ENCODE measurements around the gene WDR47.

Gene WDR47

DNA sequence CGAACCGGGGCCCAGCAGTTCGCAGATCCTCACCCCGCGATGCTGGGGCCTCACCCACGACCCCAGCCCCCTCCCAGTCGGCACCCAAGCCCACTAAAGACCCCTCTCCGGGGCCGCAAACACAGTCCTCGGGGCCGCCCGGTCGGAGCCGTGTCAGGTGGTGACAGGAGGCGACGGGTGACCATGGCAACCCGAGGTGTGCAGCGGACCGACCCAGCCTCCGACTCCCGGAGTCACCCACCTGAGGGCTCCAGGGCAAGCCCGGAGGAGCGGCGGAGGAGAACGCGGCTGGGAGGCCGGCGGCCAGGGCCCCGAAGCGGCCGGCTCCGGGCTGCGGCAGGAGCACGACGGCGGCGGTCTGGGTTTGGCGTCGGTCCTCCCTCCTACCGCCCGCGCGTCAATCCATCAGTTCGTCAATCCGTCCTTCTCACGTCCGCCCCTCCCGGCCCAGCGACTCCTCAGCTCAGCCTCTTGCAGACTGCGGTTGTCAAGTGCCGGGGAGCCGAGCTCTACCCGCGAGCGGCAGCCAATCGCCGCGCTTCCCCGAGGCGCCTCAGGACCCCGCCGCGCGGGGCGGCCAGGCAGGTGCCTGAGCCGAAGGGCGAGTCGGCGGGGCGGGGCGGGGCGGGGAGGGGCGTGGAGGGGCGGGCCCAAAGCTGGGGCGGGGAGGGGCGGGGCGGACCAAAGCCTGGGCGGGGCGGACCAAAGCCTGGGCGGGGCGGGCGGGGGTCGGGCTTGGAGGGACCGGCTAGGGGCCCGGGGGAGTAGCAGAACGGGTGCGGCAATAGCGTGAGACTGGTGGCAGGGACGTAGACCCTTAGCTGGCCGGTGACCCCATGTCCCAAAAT lies at the start of gene WDR47:
TSS of gene WDR47 (minus strand) at position 482 of the 848 bp plus-strand sequence. CDS start 18,590 bp downstream, outside the sequence.
- ATAC-seq (peak; percentile 100), DNase-seq (peak; percentile 95)

DNA sequence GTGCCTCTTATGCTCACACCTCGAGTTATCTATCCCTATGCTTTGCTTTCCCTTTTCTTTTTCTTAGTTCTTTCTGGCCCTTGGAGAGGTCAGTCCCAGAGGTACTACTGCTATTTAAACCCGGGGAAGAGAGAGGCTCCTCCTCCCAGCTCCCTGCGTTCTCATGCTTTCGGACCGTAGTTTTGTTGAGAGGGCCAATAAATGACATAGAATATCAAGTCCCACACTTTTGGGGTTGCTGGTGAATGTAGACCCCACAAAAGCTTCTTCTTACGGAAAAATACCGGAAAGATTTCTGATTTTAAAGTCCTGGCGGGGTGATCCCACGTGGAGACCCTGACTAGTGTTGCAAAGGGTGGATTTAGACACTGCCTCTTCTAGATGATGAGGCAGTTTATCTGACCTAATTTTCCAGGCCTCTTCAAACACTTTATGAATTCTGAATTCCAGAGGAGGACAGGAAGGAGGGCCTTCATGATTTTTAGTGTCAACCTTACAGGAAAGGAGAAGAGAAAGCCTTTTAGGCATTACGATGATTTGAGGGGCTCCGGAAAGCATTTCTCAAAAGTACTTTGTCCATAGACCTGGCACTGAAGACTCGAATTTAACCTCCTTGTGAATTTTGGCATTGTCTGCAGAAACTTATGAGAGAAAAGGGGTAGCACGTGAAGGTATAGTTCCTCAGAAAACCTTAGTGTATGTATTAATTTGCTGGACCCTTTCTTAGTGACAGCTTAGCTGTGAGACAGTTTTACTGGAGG lies 49.4 kb upstream of the WDR47 start:
- ATAC-seq, result peak; percentile 70
- DNase-seq, result no peak

DNA sequence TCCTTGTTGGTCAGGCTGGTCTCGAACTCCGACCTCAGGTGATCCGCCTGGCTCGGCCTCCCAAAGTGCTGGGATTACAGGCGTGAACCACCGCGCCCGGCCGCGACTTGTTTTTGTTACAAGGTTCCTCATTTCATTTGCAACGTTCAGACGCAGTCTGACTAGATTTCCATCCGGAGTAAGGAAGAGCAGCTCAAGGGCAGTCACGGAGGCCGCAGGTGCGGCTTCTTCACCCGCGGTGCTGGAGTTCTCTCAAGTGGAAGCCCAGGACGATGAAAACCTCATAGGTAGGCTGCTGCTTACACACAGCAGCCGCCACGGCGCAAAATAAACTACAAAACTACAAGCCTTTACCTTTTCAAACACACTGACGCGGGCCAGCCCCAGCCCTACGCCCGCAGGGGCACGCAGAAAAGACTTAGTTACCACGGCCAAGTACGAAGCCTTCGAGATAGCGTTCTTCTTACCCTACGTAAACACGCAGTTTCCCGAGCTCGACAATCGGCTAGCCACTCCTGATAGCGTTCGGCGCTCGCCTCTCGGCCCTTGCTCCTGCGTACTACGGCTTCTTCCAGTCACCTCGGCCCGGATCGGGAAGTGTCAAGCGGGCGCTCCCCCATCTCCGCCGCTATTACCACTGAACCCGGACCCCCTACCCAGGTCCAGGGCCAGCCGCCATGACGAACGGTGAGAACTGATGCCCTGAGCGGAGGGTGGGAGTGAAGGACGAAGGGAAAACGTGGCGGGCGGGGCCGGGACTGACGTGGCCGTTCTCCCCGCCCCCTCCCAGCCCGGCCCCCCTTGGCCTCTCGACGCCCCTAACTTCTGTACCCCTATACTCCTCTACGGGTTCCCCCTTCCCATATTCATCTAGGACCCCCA lies 48.5 kb upstream of the WDR47 start, which contains the start of gene TMEM167B:
TSS of gene TMEM167B (plus strand) at position 569 of the 882 bp plus-strand sequence. CDS start at position 678, 109 bp downstream.
- peak; percentile 94 for ATAC-seq
- peak; percentile 87 for DNase-seq

DNA sequence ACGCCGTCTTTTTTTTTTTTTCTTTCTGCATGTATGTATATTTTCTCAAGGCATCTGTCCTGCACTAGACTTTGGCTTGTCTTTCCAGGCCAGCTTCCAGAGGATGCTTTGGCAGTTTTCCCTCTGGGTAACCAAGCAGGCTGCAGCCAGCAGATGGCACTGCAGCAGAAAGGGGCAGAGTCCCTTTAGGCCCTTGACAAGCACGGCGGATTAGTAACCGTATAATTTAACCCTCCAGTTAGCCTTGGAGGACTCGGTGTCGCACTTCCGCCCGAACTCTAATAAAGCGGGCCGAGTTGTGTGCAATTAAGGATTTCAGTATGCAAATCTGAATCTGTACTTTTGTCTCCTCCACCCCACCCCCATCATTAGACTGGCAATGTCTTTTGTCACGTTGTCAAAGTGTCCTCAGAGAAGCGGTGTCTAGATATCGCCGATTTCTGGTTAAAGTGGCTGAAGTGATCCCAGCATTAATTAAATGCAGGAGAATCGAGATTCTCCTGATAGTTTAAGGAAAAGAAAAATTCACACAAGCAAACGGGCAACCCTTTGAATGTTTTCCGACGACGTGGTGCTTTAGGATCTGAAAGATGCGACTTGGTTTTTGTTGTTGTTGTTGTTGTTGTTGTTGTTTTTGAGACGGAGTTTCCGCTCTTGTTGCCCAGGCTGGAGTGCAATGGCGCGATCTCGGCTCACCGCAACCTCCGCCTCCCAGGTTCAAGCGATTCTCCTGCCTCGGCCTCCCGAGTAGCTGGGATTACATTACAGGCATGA lies 47.5 kb upstream of the WDR47 start:
- DNase-seq (peak; percentile 64), ATAC-seq (no peak)

DNA sequence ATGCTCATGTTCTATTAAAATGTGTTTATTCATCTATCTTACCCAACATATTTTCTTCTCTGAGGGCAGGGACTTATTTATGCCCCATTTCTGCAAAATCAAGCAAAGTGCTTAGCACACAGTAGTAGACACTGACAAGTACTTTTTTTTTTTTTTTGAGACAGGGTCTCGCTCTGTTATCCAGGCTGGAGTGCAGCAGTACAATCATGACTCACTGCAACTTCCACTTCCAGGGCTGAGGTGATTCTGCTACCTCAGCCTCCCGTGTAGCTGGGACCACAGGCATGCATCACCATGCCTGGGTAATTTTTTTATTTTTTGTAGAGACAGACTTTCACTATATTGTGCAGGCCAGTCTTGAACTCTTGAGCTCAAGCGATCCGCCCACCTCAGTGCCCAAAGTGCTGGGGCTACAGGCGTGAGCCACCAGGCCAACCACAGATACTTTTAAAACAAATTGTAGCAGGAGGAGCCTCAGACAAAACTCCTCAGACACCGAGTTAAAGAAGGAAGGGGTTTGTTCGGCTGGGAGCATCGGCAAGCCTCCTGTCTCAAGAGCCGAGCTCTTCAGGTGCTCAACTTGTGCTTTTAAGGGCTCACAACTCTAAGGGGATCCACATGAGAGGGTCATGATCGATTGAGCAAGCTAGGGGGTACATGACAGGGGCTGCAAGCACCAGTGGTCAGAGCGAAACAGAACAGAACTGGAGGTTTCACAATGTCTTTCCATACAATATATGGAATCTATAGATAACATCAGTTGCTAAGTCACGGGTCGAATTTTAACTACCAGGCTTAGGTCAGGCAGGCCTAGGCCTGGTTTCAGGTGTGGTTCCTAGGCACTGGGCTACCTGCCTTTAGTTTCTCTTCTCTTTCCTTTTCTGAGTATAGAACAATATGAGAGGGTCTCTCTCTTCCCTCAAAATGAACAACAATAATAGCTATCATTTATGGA lies 42.9 kb upstream of the WDR47 start:
- ATAC-seq (no peak), DNase-seq (no peak)

DNA sequence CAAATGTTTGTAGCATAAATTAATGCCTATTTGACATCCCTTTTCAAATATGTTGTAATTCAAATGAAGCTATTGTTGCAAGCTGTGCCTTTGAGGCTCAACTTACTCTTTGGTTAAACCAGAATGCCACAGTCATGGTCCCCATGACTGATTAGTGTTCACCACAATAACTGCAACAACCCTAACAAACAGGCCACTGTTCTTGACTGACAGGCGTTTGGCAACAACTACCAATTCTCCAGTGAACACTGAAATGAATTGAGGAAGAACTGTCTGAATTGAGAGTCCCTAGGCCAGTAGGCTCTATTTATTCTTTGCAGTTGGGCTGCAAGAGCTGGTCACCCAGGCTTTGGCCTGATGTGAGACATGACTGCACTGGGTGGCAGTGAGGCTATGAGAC lies 42.0 kb upstream of the WDR47 start:
- ATAC-seq (no peak), DNase-seq (no peak)

DNA sequence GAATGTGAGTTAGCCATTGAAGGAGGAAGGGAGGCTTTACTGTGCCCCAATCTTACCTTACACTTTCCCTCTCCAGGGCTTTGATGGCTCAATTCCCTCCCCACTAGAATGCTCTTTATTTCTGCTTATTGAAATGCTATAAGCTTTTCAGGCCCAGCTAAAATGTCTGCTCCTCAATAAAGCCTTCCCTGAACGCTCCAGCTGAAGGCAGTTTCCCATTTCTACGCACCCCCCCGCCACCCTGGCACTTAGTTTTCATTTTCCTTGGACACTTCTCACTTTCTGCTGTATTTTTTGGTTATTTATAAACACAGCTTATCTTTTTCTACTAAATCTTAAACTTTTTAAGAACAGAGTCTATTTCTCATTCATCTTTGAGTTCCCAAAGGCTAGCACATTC lies 41.6 kb upstream of the WDR47 start:
- ATAC-seq, result no peak
- no peak for DNase-seq

DNA sequence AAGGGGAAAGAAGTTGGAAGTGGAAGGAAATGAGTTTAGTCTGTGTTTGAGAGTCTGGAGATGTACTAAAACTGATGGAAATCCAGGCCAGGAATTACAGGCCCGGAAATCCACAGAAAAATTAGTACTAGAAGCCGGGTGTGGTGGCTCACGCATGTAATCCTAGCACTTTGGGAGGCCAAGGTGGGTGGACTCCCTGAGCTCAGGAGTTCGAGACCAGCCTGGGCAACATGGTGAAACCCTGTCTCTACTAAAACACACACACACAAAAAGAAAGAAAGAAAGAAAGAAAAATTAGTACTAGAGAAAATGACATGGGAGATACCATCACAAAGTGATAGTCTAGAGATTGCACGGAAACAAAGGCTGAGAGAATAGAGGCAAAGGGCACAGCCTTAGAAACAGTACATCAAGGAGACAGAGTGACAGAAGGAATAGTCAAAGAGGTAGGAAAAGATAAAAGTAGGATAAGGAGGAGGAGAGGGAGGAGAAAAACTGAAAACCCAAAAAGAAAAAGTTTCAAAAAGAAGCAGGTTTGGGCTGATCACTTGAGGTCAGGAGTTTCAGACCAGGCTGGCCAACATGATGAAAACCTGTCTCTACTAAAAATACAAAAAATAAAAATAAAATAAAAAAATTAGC lies 38.7 kb upstream of the WDR47 start:
- ATAC-seq, result no peak
- no peak for DNase-seq

GRCh38 chr1:109079240-109079622 lies 37.3 kb upstream of the WDR47 start:
- no peak for ATAC-seq

GRCh38 chr1:109078317-109078716 lies 36.4 kb upstream of the WDR47 start:
- no peak for DNase-seq

More at GRCh38 chr1:109079240-109079622, 37.3 kb upstream of the WDR47 start:
- no peak for DNase-seq

GRCh38 chr1:109075531-109076490 lies 33.9 kb upstream of the WDR47 start, which contains the start of gene TAF13:
Gene TAF13 (minus strand): TSS chr1:109076003. CDS start chr1:109075947, 56 bp downstream.
- ATAC-seq (peak; percentile 100), DNase-seq (peak; percentile 93)

More at GRCh38 chr1:109078317-109078716, 36.4 kb upstream of the WDR47 start:
- ATAC-seq, result no peak

GRCh38 chr1:109069294-109069693 lies 27.4 kb upstream of the WDR47 start:
- ATAC-seq (no peak), DNase-seq (no peak)

- DNase-seq, result no peak
- ATAC-seq, result no peak
Observed at GRCh38 chr1:109067883-109068282, 26.0 kb upstream of the WDR47 start.

GRCh38 chr1:109065137-109065536 lies 23.2 kb upstream of the WDR47 start:
- no peak for ATAC-seq
- DNase-seq, result no peak

DNA sequence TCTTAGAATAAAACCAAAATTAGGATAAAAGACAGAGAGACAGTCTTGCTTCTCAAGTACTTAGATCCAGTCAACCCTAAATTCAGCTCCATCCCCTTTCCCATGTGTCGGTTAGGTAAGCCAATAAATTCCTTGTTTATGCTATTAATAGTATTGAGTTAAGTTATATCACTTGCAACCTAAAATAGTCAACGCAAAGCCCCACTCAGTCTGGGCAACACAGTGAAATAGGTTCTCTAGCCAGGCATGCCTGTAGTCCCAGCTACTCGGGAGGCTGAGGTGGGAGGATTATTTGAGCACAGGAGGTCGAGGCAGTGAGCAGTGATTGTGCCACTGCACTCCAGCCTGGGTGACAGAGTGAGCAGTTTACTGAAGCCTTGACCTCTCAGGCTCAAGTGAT lies 19.3 kb upstream of the WDR47 start:
- DNase-seq, result no peak
- ATAC-seq, result no peak

DNA sequence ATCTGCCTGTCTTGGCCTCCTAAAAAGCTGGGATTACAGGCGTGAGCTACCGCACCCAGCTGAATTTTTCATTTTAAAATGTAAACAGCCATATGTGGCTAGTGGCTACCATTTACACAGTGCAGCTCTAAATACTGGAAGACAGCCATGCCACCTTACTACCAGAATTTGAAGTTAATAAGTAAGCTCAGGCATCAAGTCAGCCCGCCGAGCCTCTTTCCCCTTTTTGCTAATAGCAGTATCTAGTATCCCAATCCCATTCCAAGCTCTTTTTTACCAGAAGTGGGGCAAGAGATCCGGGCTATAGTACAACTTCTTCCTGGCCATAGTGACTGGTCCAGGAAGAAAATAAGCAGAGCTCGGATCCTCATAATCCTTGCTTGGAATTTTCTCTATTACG lies 18.8 kb upstream of the WDR47 start:
- DNase-seq, result no peak
- ATAC-seq, result no peak

GRCh38 chr1:109059026-109059425 lies 17.1 kb upstream of the WDR47 start:
- DNase-seq (no peak), ATAC-seq (no peak)

DNA sequence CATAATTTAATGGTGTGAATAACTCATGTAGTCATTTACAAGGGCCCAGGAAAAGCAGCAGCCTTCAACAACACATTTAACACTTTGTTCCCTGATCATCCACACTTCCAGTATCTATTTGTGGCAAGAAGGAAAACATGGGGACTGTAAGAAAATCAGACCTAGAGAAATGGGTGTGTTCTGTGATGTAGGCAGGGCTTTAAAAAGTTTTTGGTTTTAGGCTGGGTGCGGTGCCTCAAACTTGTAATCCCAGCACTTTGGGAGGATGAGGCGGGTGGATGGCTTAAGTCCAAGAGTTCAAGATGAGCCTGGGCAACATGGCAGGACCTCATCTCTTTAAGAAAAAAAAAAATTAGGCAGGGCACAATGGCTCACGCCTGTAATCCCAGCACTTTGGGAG lies 14.2 kb upstream of the WDR47 start:
- DNase-seq (no peak), ATAC-seq (no peak)

Measured in stimulated activated naive CD8-positive, alpha-beta T cell treated with anti-CD3 and anti-CD28 coated beads, Interleukin-15, Interleukin-2, amounts not matched to agents 100 U/mL and 50 U/mL, for 24 hours (primary cell).